Hepatocyte (in vitro differentiated cells): ENCODE measurements around the gene ENDOU. TPM values are rescaled to one million over a fixed set of nuclear protein-coding genes. Genes with fewer than 3 reads are reported as not detected.

Experiments used
- DNase-seq: peaks from one replicate; pipeline ENCODE4 v3.0.0-alpha.2; 2016; ENCODE audit warnings: low spot score
- H2AFZ ChIP-seq: fragments of 200-600 bp; sonication (generic); 2 replicates; pipeline ENCODE4 v1.6.0; 2016; ENCODE audit warnings: antibody characterized with exemption, mild to moderate bottlenecking
- H3K27ac ChIP-seq: fragments of 200-600 bp; sonication (generic); 2 replicates; pipeline ENCODE4 v1.5.1; 2016; ENCODE audit warnings: mild to moderate bottlenecking
- H3K27me3 ChIP-seq: fragments of 200-600 bp; sonication (generic); 2 replicates; pipeline ENCODE4 v1.6.1; 2016
- H3K36me3 ChIP-seq: fragments of 200-600 bp; sonication (generic); replicated peaks from 2 replicates; pipeline ENCODE4 v1.5.1; 2016; ENCODE audit warnings: low read depth; ENCODE audit not compliant: insufficient read depth
- H3K4me1 ChIP-seq: fragments of 200-600 bp; sonication (generic); 2 replicates; pipeline ENCODE4 v1.5.1; 2016; ENCODE audit warnings: mild to moderate bottlenecking, moderate library complexity; ENCODE audit not compliant: insufficient read depth
- H3K4me2 ChIP-seq: fragments of 200-600 bp; sonication (generic); 2 replicates; pipeline ENCODE4 v1.6.0; 2016
- H3K4me3 ChIP-seq: fragments of 200-600 bp; sonication (generic); 2 replicates; pipeline ENCODE4 v1.5.1; 2016; ENCODE audit warnings: mild to moderate bottlenecking
- H3K79me2 ChIP-seq: fragments of 200-600 bp; sonication (generic); 2 replicates; pipeline ENCODE4 v1.6.0; 2017; ENCODE audit warnings: mild to moderate bottlenecking
- H3K9me2 ChIP-seq: fragments of 200-600 bp; sonication (generic); replicated peaks from 2 replicates; pipeline ENCODE4 v1.6.0; 2017; ENCODE audit warnings: mild to moderate bottlenecking; ENCODE audit not compliant: insufficient read depth
- H3K9me3 ChIP-seq: fragments of 200-600 bp; sonication (generic); 2 replicates; pipeline ENCODE4 v1.5.1; 2016; ENCODE audit warnings: low read depth, mild to moderate bottlenecking
- H4K20me1 ChIP-seq: fragments of 200-600 bp; sonication (generic); 2 replicates; pipeline ENCODE4 v1.6.0; 2016; ENCODE audit warnings: mild to moderate bottlenecking; ENCODE audit not compliant: insufficient read depth, poor library complexity, severe bottlenecking
- CTCF ChIP-seq: fragments of 200-600 bp; sonication (generic); IDR thresholded peaks from 2 replicates; pipeline ENCODE4 v1.5.1; 2016; ENCODE audit warnings: antibody characterized with exemption, mild to moderate bottlenecking; ENCODE audit not compliant: poor library complexity
- EZH2 ChIP-seq: fragments of 200-600 bp; sonication (generic); IDR thresholded peaks from 2 replicates; pipeline ENCODE4 v1.6.1; 2016; ENCODE audit warnings: antibody characterized with exemption, mild to moderate bottlenecking, borderline replicate concordance
- EZH2phosphoT487 ChIP-seq: fragments of 200-600 bp; sonication (generic); IDR thresholded peaks from one replicate; pipeline ENCODE4 v1.6.1; 2018; ENCODE audit warnings: antibody characterized with exemption, mild to moderate bottlenecking, low read depth, moderate library complexity; ENCODE audit not compliant: unreplicated experiment, severe bottlenecking
- WGBS: methylation state at CpG from one replicate; pipeline ENCODE4 v1.1.6; 2016; ENCODE audit warnings: low lambda C conversion rate; ENCODE audit errors: missing lambda C conversion rate; 5-methylcytosine and 5-hydroxymethylcytosine counted together
- polyA plus RNA-seq: library from polyadenylated mRNA; unstranded; fragments of >200 nt; fragmentation: Nextera tagmentation; extraction: Ambion mirVana; gene quantifications from 2 replicates; pipeline ENCODE4 v1.2.1, GENCODE V29; 2016
- total RNA-seq: library from RNA; depleted of rRNA; stranded (reverse); fragments of >200 nt; gene quantifications from 2 replicates; pipeline ENCODE4 v1.2.3, GENCODE V29; 2014

Gene ENDOU
- total and polyA plus RNA-seq, 2 experiments from 2014 or later: 0.30 TPM; not detected in 1

GRCh38 chr12:47740606-47741339 lies 15.5 kb upstream of the ENDOU start:
- no peak overlapping the region for H3K4me2 ChIP-seq
- H2AFZ ChIP-seq: no peak overlapping the region
- H3K36me3 ChIP-seq: no peaks in the 10 kb centered on the region
- WGBS: 93% methylated on average over 21 of the region's 21 CpGs
- H3K4me1 ChIP-seq: peaks cover 8% of the 10 kb centered on the region
- DNase-seq: no peak
- no peaks in the 10 kb centered on the region for H3K79me2 ChIP-seq
- no peaks in the 10 kb centered on the region for H3K27me3 ChIP-seq
- no peaks in the 10 kb centered on the region for H3K9me2 ChIP-seq
- no peak overlapping the region for H3K4me3 ChIP-seq
- TF ChIP-seq EZH2: no peak
- TF ChIP-seq EZH2phosphoT487: no peak
- TF ChIP-seq CTCF: no peak
- H3K27ac ChIP-seq: no peak overlapping the region
- H4K20me1 ChIP-seq: no peaks in the 10 kb centered on the region
- H3K9me3 ChIP-seq: no peaks in the 10 kb centered on the region

- no peak overlapping the region for H2AFZ ChIP-seq
- H3K4me1 ChIP-seq: peaks cover 12% of the 10 kb centered on the region
- no peaks in the 10 kb centered on the region for H4K20me1 ChIP-seq
- no peaks in the 10 kb centered on the region for H3K36me3 ChIP-seq
- H3K9me2 ChIP-seq: no peaks in the 10 kb centered on the region
- H3K4me3 ChIP-seq: no peak overlapping the region
- H3K27ac ChIP-seq: no peak overlapping the region
- no peaks in the 10 kb centered on the region for H3K27me3 ChIP-seq
- WGBS: 82% methylated on average over 12 of the region's 12 CpGs
- no peaks in the 10 kb centered on the region for H3K9me3 ChIP-seq
- no peak for DNase-seq
- no peak overlapping the region for H3K4me2 ChIP-seq
- no peaks in the 10 kb centered on the region for H3K79me2 ChIP-seq
- TF ChIP-seq CTCF (no peak), EZH2phosphoT487 (no peak), EZH2 (no peak)
These were observed 14.7 kb upstream of the ENDOU start for GRCh38 chr12:47739979-47740378.

GRCh38 chr12:47739297-47739696 lies 14.0 kb upstream of the ENDOU start:
- Histone ChIP-seq H3K27ac (no peak overlapping the region), H3K36me3 (no peaks in the 10 kb centered on the region), H4K20me1 (no peaks in the 10 kb centered on the region), H3K9me3 (no peaks in the 10 kb centered on the region), H3K27me3 (no peaks in the 10 kb centered on the region), H3K4me3 (no peak overlapping the region), H3K79me2 (no peaks in the 10 kb centered on the region), H2AFZ (no peak overlapping the region), H3K9me2 (no peaks in the 10 kb centered on the region), H3K4me1 (peaks cover 17% of the 10 kb centered on the region), H3K4me2 (no peak overlapping the region)
- DNase-seq: no peak
- TF ChIP-seq EZH2: no peak
- no peak for TF ChIP-seq CTCF
- TF ChIP-seq EZH2phosphoT487: no peak
- 88% methylated on average over 3 of the region's 3 CpGs for WGBS
